Stimulated activated CD8-positive, alpha-beta memory T cell treated with anti-CD3 and anti-CD28 coated beads, Interleukin-12 subunit alpha, Interleukin-12 subunit beta, amount 100 ng/mL, for 24 hours (primary cell): ENCODE measurements around the gene TMEM54.
"Not testable (repeated sequence)": the region's sequence is repeated elsewhere in the genome, so short reads cannot be mapped to it uniquely, and the experiment has no call there.

Experiments
- DNase-seq: peaks from one replicate; pipeline ENCODE4 v3.0.0-alpha.2; 2020; ENCODE audit errors: extremely low read depth

TMEM54 gene

DNA sequence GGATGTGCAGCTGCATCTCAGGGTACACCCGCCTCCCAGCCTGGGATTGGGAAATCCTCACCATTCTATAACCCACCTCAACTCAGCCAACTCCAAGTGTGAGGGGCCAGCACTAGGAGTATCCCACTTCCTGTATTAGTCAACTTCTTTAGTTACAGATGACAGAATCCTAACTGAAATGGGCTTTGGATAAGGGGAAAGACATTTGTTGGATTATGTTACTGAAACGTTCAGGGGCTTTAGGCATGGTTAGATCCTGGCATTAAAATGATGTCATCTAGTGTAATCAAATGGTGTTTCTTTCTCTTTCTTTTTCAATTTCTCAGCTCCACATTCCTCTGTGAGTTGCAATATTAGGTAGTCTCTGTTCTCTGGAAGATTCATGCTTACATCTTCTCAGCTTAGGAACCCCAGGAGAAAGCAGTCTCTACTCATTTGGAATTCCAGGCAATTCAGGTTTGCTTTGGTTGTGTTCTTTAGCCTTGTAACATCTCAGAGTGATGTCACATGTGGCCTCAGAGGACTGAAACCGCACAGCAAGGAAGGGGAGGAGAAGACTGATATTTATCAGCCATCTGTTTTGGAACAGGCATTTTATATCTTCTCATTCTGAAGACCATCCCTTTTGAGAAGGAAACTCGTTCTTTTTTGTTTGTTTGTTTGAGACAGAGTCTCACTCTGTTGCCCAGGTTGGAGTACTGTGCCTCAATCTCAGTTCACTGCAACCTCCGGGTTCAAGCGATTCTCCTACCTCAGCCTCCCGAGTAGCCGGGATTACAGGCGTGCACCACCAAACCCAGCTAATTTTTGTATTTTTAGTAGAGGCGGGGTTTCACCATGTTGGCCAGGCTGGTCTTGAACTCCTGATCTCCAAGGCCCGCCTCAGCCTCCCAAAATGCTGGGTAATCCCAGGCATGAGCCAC, 18.9 kb upstream of the TMEM54 start:
- DNase-seq = no peak

DNA sequence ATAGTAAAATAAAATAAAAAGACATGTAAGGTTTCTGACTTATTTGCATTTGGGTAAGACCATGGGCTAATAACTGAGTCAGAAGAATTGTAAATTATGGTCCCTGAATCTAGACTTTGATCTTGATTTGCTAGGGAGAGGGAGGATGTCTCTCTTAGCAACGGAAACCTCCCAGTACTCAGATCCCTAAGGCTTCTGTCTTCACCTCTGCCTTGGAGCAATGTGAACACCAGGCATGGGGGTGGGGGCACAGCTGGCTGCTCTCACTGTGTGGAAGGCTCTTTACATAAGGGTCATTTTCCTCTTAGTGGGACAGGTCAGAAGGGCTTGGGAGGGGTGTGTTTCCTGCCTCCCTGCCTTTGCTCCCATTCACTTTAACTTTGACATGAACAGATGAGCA, 17.0 kb upstream of the TMEM54 start:
- DNase-seq = no peak

DNA sequence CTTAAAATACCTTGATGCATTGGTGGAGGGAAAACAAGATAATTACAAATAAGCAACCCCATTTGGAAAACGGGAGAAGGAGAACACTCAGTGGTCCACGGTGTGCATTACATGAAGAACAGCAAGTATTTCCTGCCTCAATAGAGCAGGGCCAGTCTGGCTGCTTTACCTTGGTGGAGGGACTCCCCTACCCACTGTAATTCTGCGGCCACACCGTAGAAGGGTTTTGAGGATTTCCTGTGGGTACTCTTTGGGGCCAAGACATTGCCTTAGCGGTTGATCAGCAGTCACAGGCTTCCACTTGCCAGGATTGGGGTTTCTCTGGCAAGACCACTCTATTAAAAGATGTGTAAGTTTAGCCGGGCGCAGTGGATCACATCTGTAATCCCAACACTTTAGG, 16.3 kb upstream of the TMEM54 start:
- DNase-seq = no peak

DNA sequence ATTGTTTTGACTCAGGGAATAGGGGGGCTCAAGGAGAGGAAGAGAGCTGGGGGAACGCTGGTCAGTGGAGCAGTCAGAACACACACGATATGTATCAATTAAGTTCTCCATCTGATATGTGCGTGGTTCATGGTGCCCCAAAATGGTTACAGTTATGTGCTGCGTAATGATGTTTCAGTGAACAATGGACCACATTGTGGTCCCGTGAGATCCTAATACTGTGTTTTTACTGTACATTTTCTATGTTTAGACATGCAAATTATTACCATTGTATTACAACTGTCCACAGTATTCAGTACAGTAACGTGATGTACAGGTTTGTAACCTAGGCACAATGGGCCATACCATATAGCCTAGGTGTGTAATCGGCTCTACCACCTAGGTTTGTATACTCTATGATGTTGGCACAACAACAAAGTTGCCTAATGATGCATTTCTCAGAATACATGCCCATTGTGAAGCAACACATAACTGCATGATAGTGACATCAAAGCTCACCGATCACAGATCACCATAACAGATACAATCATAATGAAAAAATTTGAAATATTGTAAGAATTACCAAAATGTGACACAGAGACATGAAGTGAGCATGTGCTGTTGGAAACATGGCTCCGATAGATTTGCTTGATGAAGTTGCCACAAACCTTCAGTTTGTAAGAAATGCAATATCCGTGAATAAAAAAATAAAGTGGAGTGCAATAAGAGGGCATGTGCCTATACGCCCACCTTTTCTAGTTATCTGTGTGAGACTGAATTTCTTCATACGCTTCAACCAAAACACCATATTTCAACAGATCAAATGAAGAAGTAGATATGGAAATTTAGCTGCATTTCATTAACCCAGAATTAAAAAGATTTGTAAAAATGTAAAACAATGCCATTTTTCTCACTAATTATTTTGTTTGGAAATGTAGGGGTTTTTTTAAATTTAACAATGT, 14.8 kb upstream of the TMEM54 start:
- DNase-seq = no peak

DNA sequence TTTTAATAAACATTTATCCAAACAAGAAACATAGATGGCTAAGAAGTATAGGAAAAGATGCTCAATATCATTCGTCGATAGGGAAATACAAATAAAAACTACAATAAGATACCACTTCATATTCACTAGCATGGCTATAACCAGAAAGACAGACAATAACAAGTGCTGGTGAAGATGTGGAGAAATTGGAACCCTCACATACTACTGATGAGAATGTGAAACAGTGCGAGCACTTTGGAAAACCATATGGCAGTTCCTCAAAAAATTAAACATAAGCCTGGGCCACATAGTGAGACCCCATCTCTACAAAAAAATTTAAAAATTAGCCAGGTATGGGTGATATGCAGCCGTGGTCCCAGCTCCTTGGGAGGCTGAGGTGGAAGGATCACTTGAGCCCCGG, 9.1 kb upstream of the TMEM54 start:
- DNase-seq = no peak

DNA sequence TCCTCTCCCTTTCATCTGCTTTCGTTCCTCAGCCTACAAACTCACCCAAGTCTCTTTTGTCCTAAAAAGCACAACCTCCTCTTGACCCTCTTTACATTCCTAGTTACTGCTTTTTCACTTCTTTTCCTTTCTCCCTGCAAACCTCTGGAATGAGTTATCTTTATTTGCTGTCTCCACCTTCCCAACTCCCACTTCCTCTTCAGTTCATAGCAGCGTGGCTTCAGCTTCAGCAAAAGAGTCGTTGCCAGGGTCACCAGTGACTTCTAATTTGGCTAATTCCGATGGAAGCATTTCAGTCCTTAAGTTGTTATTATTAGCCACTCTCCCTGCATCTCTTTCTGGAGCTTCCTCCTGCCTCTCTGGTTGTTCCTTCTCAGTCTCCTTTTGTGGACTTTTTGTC, 6.2 kb upstream of the TMEM54 start:
- DNase-seq = no peak

DNA sequence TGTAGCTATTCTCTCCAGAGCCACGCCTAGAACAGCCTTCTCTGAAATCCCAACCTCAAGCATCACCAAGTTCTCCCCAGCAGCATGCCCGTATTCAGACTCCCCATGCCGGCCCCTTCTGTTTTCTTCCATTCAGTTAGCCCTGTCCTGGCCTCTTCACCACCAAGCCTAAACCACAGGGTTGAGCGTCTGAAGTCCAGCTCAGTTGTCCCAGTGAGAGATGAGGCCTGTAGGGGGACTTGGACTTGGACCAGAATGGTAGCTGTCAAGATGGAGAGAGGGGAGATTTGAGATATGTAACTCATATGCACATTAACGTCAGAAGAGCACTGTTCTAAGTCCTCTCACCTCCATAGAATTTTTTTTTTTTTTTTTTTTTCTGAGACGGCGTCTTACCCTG, 5.5 kb upstream of the TMEM54 start:
- DNase-seq = no peak

DNA sequence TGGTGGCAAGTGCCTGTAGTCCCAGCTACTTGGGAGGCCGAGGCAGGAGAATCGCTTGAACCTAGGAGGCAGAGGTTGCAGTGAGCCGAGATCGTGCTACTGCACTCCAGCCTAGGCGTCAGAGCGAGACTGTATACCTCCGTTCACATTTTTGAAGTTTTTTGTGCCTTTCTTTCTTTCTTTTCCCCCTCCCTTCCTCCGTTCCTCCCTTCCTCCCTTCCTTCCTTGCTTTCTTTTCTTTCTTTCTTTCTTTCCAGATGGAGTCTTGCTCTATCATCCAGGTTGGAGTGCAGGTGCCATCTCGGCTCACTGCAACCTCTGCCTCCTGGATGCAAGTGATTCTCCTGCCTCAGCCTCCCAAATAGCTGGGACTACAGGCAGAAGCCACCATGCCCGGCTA, 4.4 kb upstream of the TMEM54 start:
- not testable (repeated sequence) for DNase-seq

DNA sequence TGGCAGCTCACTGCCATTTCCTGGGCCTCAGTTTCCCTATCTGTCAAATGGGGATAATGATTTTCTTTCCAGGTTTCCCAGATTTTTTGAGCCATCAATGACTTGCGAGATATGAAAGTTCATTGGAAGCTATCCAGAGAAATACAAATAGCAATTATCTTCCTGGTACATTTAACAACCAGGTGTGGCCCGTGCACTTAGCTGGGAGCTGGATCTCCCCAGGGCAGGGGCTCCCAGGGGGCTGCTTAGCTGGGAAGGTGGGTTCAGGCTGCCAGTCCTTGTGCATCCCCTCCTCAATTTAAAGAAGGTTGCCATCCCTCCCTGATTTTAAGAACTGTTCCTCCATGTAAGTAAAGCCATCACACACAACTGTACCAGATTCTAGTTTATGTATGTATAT, 3.6 kb upstream of the TMEM54 start:
- no peak for DNase-seq

DNA sequence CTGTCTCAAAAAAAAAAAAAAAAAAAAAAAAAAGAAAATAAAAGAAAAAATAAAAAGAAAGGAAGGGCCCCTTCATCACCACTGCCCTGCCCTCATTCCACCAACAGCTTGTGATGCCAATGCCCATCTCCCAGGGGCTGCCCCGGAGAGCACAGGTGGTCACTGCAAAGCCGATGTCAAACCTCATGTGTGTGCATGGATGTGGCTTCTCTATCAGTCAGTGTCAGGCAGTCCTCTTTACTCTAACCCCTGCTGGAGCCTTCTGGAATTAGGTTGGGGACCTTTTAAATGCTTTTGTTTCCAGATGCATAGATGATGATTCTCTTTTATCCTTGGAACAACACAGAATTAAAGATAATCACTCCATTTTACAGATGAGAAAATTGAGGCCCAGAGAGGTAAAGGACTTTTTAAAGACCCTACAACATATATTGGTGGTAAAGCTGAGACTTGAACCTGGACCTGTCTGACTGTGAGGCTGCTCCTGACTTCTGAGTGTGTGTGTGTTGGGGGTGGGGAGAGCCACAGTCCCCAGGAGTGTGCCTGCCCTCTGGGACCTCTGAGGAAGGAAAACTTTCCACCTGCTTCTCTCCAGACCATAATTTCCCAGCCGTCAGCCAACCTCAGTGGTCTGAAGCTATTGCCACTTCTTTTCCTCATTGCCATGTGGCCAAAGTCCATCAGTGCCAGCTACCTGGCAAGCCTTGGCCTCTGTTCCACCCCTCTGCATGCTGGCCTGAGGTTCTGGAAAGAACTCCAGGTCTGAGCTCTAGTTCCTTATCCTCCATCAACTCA, 3.0 kb upstream of the TMEM54 start:
- no peak for DNase-seq

DNA sequence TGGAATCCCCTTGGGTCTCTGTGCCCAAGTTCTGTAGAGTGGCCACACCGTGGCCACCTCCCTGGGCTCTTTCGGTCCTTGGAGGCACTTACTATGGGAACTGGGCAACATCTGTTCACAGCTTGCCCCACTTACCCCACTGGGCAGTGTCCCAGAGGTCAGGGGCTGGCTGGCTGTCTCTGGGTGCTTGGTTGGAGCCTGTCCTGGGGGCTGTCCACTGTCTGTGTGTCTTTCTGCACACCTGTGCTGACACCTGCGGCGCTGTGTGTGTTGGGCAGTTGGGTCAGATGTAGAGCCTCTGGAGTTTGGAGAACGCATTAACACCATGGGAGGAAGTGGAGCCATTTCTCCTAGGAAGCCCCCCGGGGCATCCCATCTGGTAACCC, 1.3 kb upstream of the TMEM54 start:
- no peak for DNase-seq

DNA sequence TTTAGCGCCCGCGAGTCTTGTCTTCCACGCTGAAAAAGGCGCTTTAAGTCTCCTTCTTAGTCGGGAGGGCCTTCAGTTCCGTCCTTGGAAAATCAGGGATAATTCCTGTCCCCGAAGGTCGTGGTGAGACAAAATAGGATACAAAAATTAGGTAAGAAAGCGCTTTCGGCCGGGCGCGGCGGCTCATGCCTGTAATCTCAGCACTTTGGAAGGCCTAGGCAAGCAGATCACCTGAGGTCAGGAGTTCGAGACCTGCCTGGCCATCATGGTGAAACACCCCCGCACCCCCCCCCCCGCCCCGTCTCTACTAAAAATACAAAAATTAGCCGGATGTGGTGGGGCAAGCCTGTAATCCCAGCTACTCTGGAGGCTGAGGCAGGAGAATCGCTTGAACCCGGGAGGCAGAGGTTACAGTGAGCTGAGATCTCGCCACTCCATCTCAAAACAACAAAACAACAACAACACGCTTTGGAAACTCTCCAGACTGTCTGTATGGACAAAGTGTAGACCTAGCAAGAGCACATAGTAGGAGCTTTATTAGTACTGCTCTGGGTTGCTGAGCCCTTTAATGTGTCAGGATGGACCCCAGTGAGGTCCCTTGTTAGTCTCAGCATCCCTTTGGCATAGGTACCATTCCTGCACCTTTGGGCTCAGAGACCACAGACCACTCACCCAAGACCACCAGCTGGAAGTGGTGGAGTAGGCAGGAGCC, 790 bp upstream of the TMEM54 start:
- no peak for DNase-seq

DNA sequence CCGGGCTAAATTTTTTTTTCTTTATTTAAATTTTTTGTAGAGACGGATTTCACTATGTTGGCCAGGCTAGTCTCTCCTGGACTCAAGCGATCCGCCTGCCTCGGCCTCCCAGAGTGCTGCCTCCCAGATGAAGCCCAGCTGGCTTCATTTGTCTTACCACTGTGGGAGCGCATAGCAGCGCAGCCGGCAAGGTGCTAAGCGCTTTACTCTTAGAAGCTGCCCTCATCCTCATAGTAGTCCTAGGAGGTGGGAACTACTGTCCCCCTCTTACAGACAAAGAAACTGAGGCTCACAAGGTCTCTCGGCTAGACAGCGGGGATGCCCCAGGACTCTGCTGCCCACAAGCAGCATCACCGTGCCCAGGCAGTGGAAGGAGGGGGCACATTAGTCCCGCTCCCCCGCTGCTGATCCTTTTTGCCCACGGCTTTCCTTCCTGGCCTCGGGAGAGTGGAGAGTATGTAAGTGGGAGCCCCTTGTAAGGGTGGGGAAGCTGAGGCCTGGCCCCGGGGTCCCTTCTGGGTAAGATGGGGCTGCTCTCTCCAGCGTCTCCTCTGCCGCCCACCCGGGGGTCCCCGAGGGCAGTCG, 726 bp downstream of the TMEM54 start:
- no peak for DNase-seq

DNA sequence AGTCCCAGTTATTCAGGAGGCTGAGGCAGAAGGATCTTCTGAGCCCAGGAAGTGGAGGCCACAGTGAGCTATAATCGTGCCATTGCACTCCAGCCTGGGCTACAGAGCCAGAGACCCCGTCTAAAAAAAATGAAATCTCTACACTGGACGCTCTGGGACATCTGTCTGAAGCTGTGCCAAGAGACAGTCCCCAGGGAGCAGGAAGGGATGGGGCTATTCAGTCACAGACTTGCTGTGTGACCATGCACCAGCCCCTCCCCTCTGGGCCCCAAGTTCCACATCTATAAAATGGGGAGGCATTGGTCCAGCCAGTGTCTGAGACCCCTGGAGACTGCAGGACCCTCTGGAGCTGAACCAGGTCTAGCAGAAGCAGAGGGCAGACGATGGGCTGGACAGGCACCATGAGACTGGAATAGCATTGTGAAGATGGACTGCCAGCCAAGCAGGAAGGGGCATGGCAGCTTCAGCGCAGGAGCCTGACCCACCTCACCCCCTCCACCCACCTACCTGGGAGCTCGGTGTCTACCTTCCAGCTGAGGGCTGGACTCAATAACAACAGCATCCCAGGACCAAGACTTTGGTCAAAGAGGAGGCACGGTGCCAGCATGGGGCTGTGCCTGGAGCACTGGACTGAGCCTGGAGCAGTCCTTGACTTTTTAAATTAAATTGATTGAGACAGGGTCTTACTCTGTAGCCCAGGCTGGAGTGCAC, 1.4 kb downstream of the TMEM54 start:
- DNase-seq = no peak

DNA sequence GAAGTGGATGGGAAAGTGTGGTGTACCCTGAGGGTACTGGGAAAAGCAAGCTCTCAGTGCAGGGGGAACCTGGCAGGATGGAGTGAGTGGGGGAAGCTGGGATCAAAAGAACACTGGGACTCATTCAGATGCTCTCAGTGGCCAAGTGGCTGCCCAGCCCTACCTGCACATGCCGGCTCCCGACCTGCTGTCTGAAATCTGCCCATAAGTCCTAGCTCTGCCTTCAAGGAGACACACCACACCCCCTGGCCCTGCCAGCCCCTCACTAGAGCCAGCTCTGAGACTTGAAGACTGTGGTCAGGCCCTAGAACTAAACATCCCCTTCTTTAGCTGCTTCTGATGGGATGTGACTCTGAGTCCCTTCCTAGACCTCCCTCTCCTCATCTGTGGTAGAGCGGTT, 2.2 kb downstream of the TMEM54 start:
- no peak for DNase-seq

DNA sequence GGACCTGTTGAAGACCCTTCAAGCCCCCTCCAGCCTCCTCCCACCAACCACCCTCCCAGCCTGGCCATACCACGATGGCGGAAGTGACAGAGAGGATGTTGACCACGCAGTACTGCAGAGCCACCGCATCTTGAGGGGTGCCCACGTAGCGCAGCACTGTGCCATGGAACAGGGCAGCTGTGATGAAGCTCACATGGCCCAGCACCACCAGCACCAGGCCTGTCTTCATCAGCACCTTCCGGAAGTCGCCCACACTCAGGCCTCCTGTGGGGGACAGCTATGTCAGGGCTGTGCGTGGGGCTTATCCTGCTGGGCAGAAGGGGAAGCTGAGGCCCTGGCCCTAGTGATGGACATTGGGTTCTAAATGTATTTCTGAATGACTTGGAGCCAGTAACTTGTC, 3.1 kb downstream of the TMEM54 start:
- no peak for DNase-seq

DNA sequence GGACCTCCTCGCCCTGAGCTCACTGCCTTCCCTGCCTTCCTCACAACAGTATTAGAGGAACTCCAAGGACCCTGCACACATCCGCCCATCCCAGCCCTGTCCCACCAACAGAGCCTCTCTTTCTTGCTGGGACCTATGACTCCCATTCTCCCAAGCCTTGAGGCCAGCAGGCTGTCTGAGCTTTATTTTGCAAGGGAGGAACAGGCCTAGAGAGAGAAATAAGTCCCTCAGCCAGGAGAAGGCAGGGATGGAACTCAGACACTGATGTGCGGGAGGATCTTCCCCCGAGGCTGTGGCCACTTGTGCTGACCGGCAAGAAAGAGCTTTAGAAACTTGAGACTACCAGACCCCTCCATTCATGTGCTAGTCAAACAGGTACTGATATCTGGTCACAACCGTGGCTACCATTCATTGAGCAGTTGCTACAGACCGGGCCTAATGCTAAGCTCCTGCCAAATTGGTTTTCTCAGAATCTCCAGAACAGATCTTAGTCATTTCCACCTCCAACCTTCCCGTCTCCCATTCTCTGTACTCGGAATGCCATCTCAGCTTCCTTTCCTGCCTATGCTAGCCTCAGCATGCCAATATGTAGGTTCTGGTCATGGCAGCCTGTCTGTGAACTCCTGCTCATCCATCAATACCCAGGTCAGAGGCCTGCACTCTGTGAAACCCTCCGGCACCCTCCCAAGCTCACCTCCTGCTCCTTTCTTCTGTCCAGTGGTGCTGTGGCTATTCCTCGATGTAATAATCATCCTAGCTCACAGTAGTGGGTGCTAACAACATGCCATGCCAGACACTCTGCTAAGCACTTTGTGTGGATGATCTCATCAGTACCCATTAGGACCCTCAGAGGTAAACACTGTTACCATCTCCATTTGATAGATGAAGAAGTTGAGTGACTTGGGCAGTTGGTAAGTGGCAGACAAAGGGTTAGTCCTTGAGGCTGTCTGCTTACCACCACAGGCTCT, 3.8 kb downstream of the TMEM54 start:
- DNase-seq = no peak

DNA sequence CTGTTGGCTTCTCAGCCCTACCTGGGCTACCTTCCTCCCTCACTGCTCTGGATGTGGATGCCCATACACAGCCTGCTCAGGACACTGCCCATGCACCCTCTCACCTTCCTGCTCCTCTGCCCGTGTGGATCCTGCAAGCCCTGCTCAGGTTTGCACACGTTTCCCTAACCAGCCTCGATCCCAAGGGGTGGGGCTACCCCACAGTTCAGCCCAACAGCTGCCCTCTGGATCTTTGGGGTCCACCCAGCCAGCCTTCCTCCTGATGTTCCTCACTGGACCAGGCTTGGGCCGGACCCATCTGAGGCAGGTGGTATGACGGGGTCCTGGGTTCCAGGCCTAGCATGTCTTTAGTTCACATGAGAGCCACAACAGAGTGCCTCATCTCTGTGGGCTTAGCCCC, 4.7 kb downstream of the TMEM54 start:
- DNase-seq = no peak
